ENCODE data around the gene RPS15.
"Not testable (repeated sequence)": the region's sequence is repeated elsewhere in the genome, so short reads cannot be mapped to it uniquely, and the experiment has no call there.

The RPS15 gene

GRCh38 chr19:1437609-1438008 is 587 bp upstream of the RPS15 start:
- DNase-seq = no peak

- no peak for DNase-seq
Measured at GRCh38 chr19:1438933-1439354, 748 bp downstream of the RPS15 start.

- not testable (repeated sequence) for DNase-seq
Measured at GRCh38 chr19:1439525-1440417, 1.6 kb downstream of the RPS15 start.

GRCh38 chr19:1440418-1440801 is 2.2 kb downstream of the RPS15 start:
- no peak for DNase-seq

GRCh38 chr19:1441022-1441426 is 2.8 kb downstream of the RPS15 start:
- no peak for DNase-seq

- no peak for DNase-seq
Measured at GRCh38 chr19:1441677-1442438, 3.7 kb downstream of the RPS15 start.

- DNase-seq = peak; percentile 17
Measured at GRCh38 chr19:1445185-1445931, 7.2 kb downstream of the RPS15 start.

GRCh38 chr19:1445932-1446712 is 7.9 kb downstream of the RPS15 start:
- DNase-seq = peak; percentile 54

GRCh38 chr19:1446713-1447481 is 8.7 kb downstream of the RPS15 start:
- peak; percentile 21 for DNase-seq

GRCh38 chr19:1447504-1447903 is 9.3 kb downstream of the RPS15 start:
- no peak for DNase-seq

GRCh38 chr19:1447944-1448343 is 9.7 kb downstream of the RPS15 start:
- DNase-seq = no peak

GRCh38 chr19:1449467-1450442 is 11.6 kb downstream of the RPS15 start, which contains the start of gene APC2:
Gene APC2 (plus strand): TSS chr19:1450121. CDS start chr19:1453002, 2,881 bp downstream.
- DNase-seq = peak; percentile 86

GRCh38 chr19:1450735-1451731 is 12.8 kb downstream of the RPS15 start:
- no peak for DNase-seq

GRCh38 chr19:1451916-1452801 is 14.0 kb downstream of the RPS15 start:
- DNase-seq = no peak

- DNase-seq = no peak
Measured at GRCh38 chr19:1452802-1453524, 14.8 kb downstream of the RPS15 start.

GRCh38 chr19:1453525-1454364 is 15.5 kb downstream of the RPS15 start:
- DNase-seq = peak; percentile 18

Measured in NCI-H1092 (cell line).